GM12872 (cell line): Measurements from ENCODE around the gene DPP9.

Source experiments
- CTCF ChIP-seq: IDR thresholded peaks from 3 replicates; pipeline ENCODE4 v1.5.1; 2011; ENCODE audit warnings: low read depth, mild to moderate bottlenecking, low read length, moderate library complexity; ENCODE audit not compliant: insufficient read depth

Gene DPP9

DNA sequence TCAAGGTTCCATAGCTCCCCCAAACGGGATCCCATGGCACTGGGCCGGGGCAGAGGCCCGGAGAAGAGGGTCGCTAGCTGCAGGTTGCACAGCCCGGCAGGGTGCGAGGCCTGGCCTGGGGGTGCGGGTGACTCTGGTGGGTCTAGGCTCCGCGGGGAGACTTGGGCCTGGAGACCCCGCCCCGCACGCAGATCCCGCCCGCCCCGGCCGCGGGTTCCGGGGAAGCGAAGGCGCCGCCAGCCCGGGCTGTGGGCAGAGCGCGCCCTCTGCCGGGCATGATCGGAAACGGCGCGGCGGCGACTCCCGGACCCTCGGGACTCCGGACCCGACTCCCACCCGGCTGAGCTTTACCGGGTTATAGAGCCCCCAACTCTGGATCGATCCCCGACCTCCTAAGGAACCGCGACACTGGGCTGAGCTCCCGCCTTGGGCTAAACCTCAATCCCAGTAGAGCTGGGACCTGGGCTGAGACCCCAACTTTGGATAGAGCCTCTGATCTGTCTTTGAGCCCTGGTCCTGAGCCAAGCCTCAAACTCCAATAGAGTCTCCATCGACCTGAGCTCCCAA, 87.4 kb downstream of the DPP9 start:
- peak; percentile 85 for TF ChIP-seq CTCF

- no peak for TF ChIP-seq CTCF
Observed at GRCh38 chr19:4635754-4636116, 87.9 kb downstream of the DPP9 start.

GRCh38 chr19:4633140-4633967, 90.3 kb downstream of the DPP9 start:
- peak; percentile 98 for TF ChIP-seq CTCF
